Esophagus (tissue), 2 donors: ENCODE data around the gene CD53. TPM values are rescaled to one million over a fixed set of nuclear protein-coding genes. Genes with fewer than 3 reads are reported as not detected.
"Not testable (repeated sequence)": the region's sequence is repeated elsewhere in the genome, so short reads cannot be mapped to it uniquely, and the experiment has no call there.

Experiments used
- H3K27ac ChIP-seq, 2 donors: one replicate each; pipeline ENCODE4 v1.5.1; 2013; ENCODE audit warnings: low read depth in 2 of 2, mild to moderate bottlenecking in 2 of 2, inconsistent platforms in 1 of 2, low read length in 1 of 2, moderate library complexity in 1 of 2
- H3K27me3 ChIP-seq, 2 donors: one replicate each; pipeline ENCODE4 v1.6.1; 2013; ENCODE audit warnings: low read length in 2 of 2, control low read depth in 1 of 2, mild to moderate bottlenecking in 1 of 2; ENCODE audit not compliant: insufficient read depth in 2 of 2, control insufficient read depth in 1 of 2
- H3K36me3 ChIP-seq, 2 donors: one replicate each; pipeline ENCODE4 v1.6.1; 2013; ENCODE audit warnings: low read length in 1 of 2; ENCODE audit not compliant: control insufficient read depth in 2 of 2, insufficient read depth in 2 of 2
- H3K4me1 ChIP-seq, 2 donors: one replicate each; pipeline ENCODE4 v1.6.1; 2013; ENCODE audit warnings: low read length in 1 of 2; ENCODE audit not compliant: control insufficient read depth in 2 of 2, insufficient read depth in 2 of 2
- H3K4me3 ChIP-seq, 2 donors: one replicate each; pipeline ENCODE4 v1.5.1; 2013; ENCODE audit warnings: low read length in 2 of 2, mild to moderate bottlenecking in 2 of 2, low read depth in 1 of 2, moderate library complexity in 1 of 2
- H3K9me3 ChIP-seq, 2 donors: one replicate each; pipeline ENCODE4 v1.6.1; 2013; ENCODE audit warnings: mild to moderate bottlenecking in 2 of 2, low read depth in 1 of 2, low read length in 1 of 2, moderate library complexity in 1 of 2; ENCODE audit not compliant: control insufficient read depth in 2 of 2, insufficient read depth in 1 of 2
- WGBS, 2 donors: extraction: QIAGEN DNeasy Blood & Tissue Kit; methylation state at CpG; one replicate each; pipeline ENCODE4 v1.1.7; 2013; 5-methylcytosine and 5-hydroxymethylcytosine counted together
- polyA plus RNA-seq, 2 donors: library from polyadenylated mRNA; stranded (reverse); fragments of 200-250 nt; gene quantifications; one replicate each; pipeline ENCODE4 v1.2.3, GENCODE V29; 2013
- donor health status: healthy with polysubstance abuse.
- donor health status: Bipolar disorder and iron deficiency.

The CD53 gene
- polyA plus RNA-seq, 2 donors, result 5.8 to 8.0 TPM

DNA sequence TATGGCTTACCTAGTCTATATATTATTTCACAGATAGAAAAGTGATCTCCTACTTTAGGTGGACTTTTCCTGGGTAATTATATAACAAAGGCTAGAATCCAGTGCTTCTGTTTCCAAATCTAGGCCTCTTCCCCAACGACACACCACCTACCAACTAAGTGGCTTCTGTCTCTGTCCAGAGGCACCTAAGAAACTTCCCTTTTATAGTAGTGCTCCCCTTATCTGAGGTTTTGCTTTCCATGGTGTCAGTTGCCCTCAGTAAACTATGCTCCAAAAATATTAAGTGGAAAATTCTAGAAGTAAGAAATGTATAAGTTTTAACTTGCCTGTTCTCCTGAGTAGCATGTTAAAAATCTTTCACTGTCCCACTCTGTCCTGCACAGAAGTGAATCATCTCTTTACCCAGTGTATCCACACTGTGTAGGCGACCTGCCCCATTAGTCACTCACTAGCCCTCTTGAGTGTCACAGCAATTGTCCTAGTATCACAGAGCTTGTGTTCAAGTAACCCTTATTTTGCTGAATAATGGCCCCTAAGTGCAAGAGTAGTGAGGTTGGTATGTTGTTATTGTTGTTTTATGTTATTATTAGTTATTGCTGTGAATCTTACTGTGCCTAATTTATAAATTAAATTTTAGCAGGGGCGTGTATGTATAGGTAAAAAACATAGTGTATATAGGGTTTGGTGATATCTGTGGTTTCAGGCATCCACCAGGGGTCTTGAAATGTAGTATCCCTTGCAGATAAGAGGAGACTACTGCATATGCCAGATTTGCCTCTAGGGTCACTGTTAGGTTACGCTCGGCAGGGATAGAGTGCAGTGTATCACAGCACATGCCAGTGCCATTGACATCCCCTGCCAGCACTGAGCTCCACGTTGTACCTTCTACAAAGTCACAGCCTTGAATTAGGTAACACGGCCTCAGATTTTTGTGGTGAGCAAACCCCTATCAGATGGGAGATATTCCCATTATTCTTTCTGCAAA is 14.7 kb upstream of the CD53 start:
- Histone ChIP-seq H3K27me3 (no peaks in the 10 kb centered on the region), H3K27ac (no peak overlapping the region), H3K4me3 (no peak overlapping the region), H3K4me1 (no peaks in the 10 kb centered on the region), H3K36me3 (no peaks in the 10 kb centered on the region), H3K9me3 (no peaks in the 10 kb centered on the region)
- WGBS, 2 donors, result 61 to 63% methylated on average over 7 of the region's 7 CpGs

DNA sequence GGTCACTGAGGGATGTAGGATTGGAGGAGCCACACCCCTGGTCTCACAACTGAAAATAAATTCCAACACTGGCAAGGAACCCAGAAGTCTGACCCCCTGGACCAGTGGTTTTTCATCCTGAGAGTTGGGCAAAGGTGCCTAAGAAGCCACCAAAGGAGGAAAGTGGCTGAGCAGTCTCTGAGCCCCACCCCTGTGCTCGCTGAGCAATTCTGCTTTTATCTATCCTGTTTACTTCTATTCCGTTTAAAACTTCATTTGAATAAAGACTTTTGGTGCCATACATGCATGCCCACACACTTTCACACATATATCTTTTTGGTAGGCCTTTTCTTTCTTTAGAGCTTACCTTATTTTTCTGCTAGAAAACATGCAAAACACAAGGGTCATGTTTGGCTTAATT is 13.9 kb upstream of the CD53 start:
- Histone ChIP-seq H3K4me3 (no peak overlapping the region), H3K9me3 (no peaks in the 10 kb centered on the region), H3K27ac (no peak overlapping the region), H3K27me3 (no peaks in the 10 kb centered on the region), H3K36me3 (no peaks in the 10 kb centered on the region), H3K4me1 (no peaks in the 10 kb centered on the region)
- WGBS, 2 donors, result 51 to 53% methylated on average over 2 of the region's 2 CpGs

DNA sequence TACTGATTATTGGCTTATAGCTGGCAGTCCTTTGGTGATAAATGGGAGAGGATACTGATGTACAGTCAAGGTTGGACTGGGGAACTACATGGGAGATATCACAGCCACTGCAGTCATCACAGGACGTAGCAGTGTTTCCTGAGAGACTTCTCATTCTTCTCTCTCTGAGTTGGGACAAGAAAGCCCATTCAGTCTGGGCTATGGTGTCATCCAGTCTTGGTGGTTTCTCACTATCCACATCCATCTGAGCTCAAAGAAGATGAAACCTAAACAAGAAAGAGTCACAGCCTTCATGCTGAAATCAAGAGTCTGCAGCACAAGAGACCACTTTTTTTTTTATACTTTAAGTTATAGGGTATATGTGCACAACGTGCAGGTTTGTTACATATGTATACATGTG is 12.8 kb upstream of the CD53 start:
- 65 to 74% methylated on average over 2 of the region's 2 CpGs for WGBS, 2 donors
- no peaks in the 10 kb centered on the region for H3K36me3 ChIP-seq
- no peaks in the 10 kb centered on the region for H3K27me3 ChIP-seq
- no peaks in the 10 kb centered on the region for H3K9me3 ChIP-seq
- no peak overlapping the region for H3K27ac ChIP-seq
- H3K4me3 ChIP-seq, result no peak overlapping the region
- H3K4me1 ChIP-seq, result no peaks in the 10 kb centered on the region

DNA sequence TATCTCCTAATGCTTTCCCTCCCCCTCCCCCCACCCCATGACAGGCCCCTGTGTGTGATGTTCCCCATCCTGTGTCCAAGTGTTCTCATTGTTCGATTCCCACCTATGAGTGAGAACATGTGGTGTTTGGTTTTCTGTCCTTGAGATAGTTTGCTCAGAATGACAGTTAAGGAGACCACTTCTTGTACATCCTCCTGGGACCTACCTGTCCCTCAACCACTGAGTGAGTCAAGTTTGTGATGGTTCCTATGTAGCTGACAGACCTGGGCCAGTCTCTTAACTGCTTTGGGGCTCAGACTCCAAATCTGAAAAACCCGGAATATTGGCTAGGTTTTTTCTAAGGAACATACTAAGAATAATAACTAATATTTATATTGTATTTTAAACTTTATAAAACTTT is 12.3 kb upstream of the CD53 start:
- WGBS, 2 donors, result 66 to 73% methylated on average over 2 of the region's 2 CpGs
- H3K27ac ChIP-seq, result not testable (repeated sequence)

DNA sequence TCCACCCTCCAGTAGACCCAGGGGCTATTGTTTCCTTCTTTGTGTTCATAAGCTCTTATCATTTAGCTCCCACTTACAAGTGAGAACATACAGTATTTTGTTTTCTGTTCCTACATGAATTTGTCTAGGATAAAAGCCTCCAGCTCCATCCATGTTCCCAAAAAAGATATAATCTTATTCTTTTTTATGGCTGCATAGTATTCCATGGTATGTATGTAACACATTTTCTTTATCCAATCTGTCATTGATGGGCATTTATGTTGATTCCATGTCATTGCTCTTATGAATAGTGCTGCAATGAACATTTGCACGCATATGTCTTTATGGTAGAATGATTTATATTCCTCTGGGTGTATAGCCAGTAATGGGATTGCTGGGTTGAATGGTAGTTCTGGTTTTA is 11.0 kb upstream of the CD53 start:
- H3K9me3 ChIP-seq, H3K27ac ChIP-seq, H3K4me1 ChIP-seq, H3K27me3 ChIP-seq, H3K4me3 ChIP-seq, H3K36me3 ChIP-seq: not testable (repeated sequence)
- WGBS, 2 donors, result 75% methylated on average over 1 of the region's 1 CpG

More for the DNA sequence above, 12.3 kb upstream of the CD53 start:
- H3K36me3 ChIP-seq, H3K4me1 ChIP-seq, H3K9me3 ChIP-seq, H3K4me3 ChIP-seq, H3K27me3 ChIP-seq: not testable (repeated sequence)

DNA sequence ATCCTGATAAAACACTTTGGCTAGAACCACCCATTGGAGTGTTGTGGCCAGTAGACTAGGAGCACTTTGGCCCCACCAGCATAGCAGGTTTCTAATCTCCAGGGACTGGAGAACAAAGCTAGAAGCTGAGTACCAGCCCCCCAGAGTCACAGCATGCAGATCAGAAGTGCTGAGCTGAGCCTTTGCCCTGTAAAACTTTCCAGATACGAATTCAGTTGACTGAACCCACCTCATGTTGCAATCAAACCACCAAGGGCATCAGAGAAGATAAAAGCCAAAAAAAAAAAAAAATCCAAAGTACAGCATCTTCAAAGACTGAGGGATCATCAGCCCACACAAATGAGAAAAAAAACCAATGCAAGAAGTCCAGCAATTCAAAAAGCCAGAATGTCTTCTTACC is 8.7 kb upstream of the CD53 start:
- H3K9me3 ChIP-seq, result no peaks in the 10 kb centered on the region
- no peaks in the 10 kb centered on the region for H3K27me3 ChIP-seq
- WGBS, 2 donors, result 37 to 56% methylated on average over 1 of the region's 1 CpG
- no peak overlapping the region for H3K4me3 ChIP-seq
- H3K4me1 ChIP-seq, result no peaks in the 10 kb centered on the region
- H3K27ac ChIP-seq, result no peak overlapping the region
- H3K36me3 ChIP-seq, result no peaks in the 10 kb centered on the region

DNA sequence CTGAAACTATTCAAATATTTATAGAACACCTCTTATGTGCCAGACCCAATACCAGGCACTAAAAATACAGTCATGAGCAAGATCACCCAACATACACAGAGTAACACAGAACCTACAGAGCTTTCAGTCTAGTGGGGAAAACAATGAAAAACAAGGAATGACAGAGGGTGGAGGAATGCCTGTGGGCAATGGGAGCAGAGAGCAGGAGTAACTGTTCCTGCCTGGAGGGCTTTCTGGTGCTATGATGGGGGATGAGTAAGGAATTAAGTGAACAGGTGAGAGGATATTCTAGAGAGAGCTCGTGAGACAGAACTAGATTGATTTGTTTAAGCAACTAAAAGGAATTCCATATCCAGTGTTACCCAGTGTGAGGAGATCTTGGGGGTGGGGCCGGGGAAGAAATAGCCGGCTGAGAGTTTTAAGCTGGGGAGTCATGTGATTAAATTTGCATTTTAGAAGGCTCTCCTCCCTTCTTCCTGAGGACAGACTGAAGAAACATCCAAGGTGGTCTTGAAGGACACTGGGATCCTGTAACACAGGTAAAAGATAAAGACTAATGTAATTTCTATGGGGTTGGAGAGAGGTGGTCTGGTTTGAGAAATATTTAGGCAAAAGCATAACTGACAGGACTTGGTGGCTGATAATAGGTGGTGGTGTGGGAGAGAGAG is 2.1 kb upstream of the CD53 start:
- H3K27ac ChIP-seq, result no peak overlapping the region
- no peaks in the 10 kb centered on the region for H3K36me3 ChIP-seq
- no peaks in the 10 kb centered on the region for H3K27me3 ChIP-seq
- no peaks in the 10 kb centered on the region for H3K9me3 ChIP-seq
- 38 to 49% methylated on average over 3 of the region's 3 CpGs for WGBS, 2 donors
- H3K4me1 ChIP-seq, result no peaks in the 10 kb centered on the region
- H3K4me3 ChIP-seq, result no peak overlapping the region

DNA sequence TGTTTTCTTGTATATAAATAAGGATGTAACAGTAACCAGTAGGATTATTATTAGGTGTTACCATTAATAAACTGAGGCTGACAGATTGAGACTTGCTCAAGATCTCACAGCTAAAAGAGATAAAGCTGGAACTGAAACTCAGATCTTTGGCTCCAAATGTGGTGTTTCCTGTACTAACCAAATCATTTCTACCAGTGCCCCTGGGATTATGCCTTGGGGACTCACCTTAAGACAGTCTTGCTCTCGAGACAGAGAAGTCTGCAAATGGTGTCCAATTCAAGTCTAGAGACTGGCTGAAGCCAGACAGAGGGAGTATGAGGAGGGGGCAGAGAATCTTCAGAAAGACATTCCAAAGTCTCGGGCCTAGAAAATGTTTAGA is 593 bp upstream of the CD53 start:
- Histone ChIP-seq H3K4me1 (no peaks in the 10 kb centered on the region), H3K36me3 (no peaks in the 10 kb centered on the region), H3K4me3 (no peak overlapping the region), H3K27ac (peak overlapping the region in 1 of 2 donors; percentile 40), H3K9me3 (no peaks in the 10 kb centered on the region), H3K27me3 (no peaks in the 10 kb centered on the region)
- WGBS, 2 donors, result 63 to 64% methylated on average over 2 of the region's 2 CpGs

DNA sequence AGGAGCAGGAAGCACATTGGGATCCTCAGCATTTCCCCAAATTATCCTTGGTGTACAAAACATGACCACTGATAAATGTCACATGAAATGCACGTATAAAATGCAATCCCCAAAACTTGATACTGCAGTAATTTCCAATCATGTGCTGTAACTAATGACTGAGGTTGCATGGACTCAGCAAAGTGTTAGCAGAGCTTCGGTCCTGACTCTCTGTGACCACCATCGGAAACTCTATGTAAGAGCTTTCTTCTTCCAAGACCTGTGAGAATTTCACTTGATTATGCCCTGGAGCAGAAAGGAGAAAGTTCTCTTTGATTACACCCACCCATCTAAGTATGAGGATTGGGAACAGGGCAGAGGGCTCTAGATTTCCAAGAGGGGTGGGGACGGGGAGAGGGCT is 908 bp downstream of the CD53 start:
- Histone ChIP-seq H3K27ac (peak overlapping the region in 1 of 2 donors; percentile 45), H3K4me1 (no peaks in the 10 kb centered on the region), H3K9me3 (no peaks in the 10 kb centered on the region), H3K4me3 (peak overlapping the region in 1 of 2 donors; percentile 40), H3K36me3 (no peaks in the 10 kb centered on the region), H3K27me3 (no peaks in the 10 kb centered on the region)
- 66 to 76% methylated on average over 4 of the region's 4 CpGs for WGBS, 2 donors
